Panc1 (cell line): ENCODE data around the gene DNAH6.

Experiments
- CTCF ChIP-seq: fragments of 450-650 bp; IDR thresholded peaks from 2 replicates; pipeline ENCODE4 v1.5.1; 2017; ENCODE audit warnings: mild to moderate bottlenecking
- POLR2AphosphoS5 ChIP-seq: IDR thresholded peaks from 2 replicates; pipeline ENCODE4 v1.6.1; 2012; ENCODE audit warnings: mild to moderate bottlenecking, low read depth, low read length, moderate library complexity
- REST ChIP-seq, 2 experiments: IDR thresholded peaks; 2 replicates each; pipeline ENCODE4 v1.6.1; 2011 to 2012; ENCODE audit warnings: low read depth in 2 of 2, control low read depth in 1 of 2, low read length in 1 of 2, mild to moderate bottlenecking in 1 of 2, moderate library complexity in 1 of 2; ENCODE audit not compliant: insufficient read depth in 1 of 2
- TCF7L2 ChIP-seq: IDR thresholded peaks from 2 replicates; pipeline ENCODE4 v1.6.1; 2011; ENCODE audit warnings: mild to moderate bottlenecking, low read depth, low read length, inconsistent platforms

- no peak for TF ChIP-seq CTCF
- no peak for TF ChIP-seq POLR2AphosphoS5
- TF ChIP-seq TCF7L2, result no peak
- no peak for TF ChIP-seq REST (IDR thresholded peaks at IDR 0.05; ENCODE audit: insufficient read depth in 1 of 2, low read depth in 2 of 2, low read length in 1 of 2)
Observed at GRCh38 chr2:84687498-84688149, 171.3 kb downstream of the DNAH6 start.
